ENCODE results near the gene IFNGR2. TPM values are rescaled to one million over a fixed set of nuclear protein-coding genes. Genes with fewer than 3 reads are reported as not detected.
A peak's percentile ranks its signal among the peaks of the same experiment; 100 is the strongest.
"Not testable (repeated sequence)": the region's sequence is repeated elsewhere in the genome, so short reads cannot be mapped to it uniquely, and the experiment has no call there.

IFNGR2 gene, protein sequence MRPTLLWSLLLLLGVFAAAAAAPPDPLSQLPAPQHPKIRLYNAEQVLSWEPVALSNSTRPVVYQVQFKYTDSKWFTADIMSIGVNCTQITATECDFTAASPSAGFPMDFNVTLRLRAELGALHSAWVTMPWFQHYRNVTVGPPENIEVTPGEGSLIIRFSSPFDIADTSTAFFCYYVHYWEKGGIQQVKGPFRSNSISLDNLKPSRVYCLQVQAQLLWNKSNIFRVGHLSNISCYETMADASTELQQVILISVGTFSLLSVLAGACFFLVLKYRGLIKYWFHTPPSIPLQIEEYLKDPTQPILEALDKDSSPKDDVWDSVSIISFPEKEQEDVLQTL
- total RNA-seq, result 10 to 100 TPM; 17.8 to 18.8 TPM

DNA sequence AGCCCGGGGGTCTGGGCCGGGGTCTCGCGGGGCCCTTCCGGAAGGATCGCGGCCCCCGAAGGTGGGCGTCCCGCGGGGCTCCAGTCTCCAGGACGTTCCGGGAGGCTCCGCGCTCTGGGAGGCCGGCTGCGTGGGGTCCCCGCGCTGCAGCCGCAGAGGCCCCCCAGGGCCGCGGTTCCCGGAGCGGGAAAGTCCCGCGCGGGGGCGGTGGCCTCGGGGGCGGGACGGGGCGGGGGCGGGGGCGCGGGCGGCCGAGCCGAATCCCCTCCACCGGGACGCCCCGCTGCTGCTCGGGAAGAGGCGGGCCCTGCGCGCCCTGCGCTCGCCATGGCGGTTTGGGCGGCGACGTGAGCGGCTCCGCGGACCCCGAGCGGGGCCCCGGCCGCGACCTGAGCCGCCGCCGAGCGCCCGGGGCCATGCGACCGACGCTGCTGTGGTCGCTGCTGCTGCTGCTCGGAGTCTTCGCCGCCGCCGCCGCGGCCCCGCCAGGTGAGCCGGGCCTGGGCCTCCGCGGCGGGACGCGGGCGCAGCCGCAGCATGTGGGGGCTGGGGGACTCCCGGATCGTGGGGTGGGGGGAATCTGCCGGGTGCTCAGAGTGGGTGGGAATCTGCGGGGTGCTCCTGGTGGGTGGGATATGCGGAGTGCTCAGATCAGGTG lies at the start of gene IFNGR2:
Gene IFNGR2 (plus strand): TSS at position 286 of the 658 bp plus-strand sequence. CDS start 131 bp downstream, at position 417.
- H3K4me3 Mint-ChIP-seq, result peak within 1 kb of the TSS; percentile 90
- peak; percentile 55 for ATAC-seq (ENCODE audit: low read depth)
- peak within 1 kb of the TSS; percentile 81 for H3K27ac Mint-ChIP-seq
- POLR2A ChIA-PET, result interaction anchor here (0.9 to 1.3 kb wide), 3 partner anchors 19 to 78 kb away, joined by 3 to 7 read pairs (median 6); partner anchors contain the start of gene IFNAR1
- peaks cover 10% of the 10 kb centered on the region for H3K27me3 Mint-ChIP-seq
- H3K4me1 Mint-ChIP-seq, result peaks cover 43% of the 10 kb centered on the region
- no peaks in the 10 kb centered on the region for H3K9me3 Mint-ChIP-seq
- DNase-seq, result peak; percentile 68
- peaks cover 8% of the 10 kb centered on the region for H3K36me3 Mint-ChIP-seq

DNA sequence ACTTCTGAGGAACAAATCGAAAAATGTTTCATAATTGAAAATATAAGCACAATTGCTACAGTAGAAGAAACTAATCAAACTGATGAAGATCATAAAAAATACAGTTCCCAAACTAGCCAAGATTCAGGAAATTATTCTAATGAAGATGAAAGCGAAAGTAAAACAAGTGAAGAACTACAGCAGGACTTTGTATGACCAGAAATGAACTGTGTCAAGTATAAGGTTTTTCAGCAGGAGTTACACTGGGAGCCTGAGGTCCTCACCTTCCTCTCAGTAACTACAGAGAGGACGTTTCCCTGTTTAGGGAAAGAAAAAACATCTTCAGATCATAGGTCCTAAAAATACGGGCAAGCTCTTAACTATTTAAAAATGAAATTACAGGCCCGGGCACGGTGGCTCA lies 47.9 kb upstream of the IFNGR2 start:
- H3K9me3 Mint-ChIP-seq, result no peaks in the 10 kb centered on the region
- ATAC-seq (ENCODE audit: low read depth), result no peak
- no peaks in the 10 kb centered on the region for H3K27me3 Mint-ChIP-seq
- H3K36me3 Mint-ChIP-seq, result peaks cover 23% of the 10 kb centered on the region
- peak overlapping the region; percentile 63 for H3K4me3 Mint-ChIP-seq
- DNase-seq, result no peak
- peak overlapping the region; percentile 70 for H3K27ac Mint-ChIP-seq
- peaks cover 6% of the 10 kb centered on the region for H3K4me1 Mint-ChIP-seq
- POLR2A ChIA-PET, result interaction anchor here (0.8 kb wide), 1 partner anchor 31 kb away, joined by 3 read pairs; the partner anchor contains the start of gene IFNAR1

DNA sequence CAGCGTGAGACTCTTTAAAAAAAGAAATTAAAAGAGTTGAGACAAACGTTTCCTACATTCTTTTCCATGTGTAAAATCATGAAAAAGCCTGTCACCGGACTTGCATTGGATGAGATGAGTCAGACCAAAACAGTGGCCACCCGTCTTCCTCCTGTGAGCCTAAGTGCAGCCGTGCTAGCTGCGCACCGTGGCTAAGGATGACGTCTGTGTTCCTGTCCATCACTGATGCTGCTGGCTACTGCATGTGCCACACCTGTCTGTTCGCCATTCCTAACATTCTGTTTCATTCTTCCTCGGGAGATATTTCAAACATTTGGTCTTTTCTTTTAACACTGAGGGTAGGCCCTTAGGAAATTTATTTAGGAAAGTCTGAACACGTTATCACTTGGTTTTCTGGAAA lies 47.2 kb upstream of the IFNGR2 start:
- H3K4me3 Mint-ChIP-seq, result no peak overlapping the region
- H3K4me1 Mint-ChIP-seq, result peaks cover 10% of the 10 kb centered on the region
- ATAC-seq (ENCODE audit: low read depth) (no peak), DNase-seq (no peak)
- H3K36me3 Mint-ChIP-seq, result peaks cover 23% of the 10 kb centered on the region
- H3K27ac Mint-ChIP-seq, result no peak overlapping the region
- H3K27me3 Mint-ChIP-seq, result no peaks in the 10 kb centered on the region
- no peaks in the 10 kb centered on the region for H3K9me3 Mint-ChIP-seq
- POLR2A ChIA-PET, result no interaction called here

DNA sequence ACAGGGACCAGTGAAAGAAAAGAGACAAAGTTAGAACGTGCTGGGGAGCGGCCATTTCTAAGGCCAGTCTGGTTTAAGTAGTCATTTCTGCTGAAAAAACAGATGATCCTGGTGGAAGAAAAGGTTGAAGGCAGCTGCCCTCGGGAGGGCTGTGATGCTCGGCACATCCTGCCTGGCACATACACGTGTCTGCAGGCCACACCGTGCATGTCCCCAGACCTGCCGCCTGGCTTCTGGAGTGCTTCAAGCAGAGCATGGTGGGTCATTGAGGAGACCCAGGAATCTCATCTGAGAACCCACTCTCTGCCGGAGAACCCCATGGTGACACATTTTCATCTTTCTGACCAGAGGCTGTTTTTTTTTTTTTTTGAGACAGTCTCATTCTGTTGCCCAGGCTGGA lies 46.0 kb upstream of the IFNGR2 start:
- Mint-ChIP-seq H3K4me3 (no peak overlapping the region), H3K27ac (no peak overlapping the region)
- POLR2A ChIA-PET, result no interaction called here

DNA sequence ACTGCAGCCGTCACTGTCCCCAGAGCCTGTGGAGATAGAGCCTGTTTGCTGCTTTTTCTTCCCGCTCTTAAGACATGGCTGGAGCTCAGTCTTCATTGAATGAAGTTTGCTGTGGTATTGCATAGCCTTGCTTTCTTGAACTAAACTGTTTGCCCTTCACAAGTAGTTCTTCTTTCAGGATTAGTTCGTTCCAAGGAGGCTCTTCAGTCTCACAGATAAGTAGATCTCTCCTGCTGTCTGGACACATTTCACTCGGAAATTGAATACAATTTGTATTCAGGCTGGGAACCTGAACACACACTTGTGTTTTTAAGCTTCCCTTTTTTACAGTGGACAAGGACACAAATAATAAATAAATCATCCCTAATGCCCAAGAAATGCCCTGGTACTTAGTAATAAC lies 43.8 kb upstream of the IFNGR2 start:
- Mint-ChIP-seq H3K4me1 (peaks cover 28% of the 10 kb centered on the region), H3K27ac (no peak overlapping the region), H3K27me3 (no peaks in the 10 kb centered on the region), H3K9me3 (peaks cover 2% of the 10 kb centered on the region), H3K36me3 (peaks cover 18% of the 10 kb centered on the region), H3K4me3 (no peak overlapping the region)
- POLR2A ChIA-PET, result no interaction called here
- ATAC-seq (ENCODE audit: low read depth) (no peak), DNase-seq (no peak)

More for the DNA sequence above, 46.0 kb upstream of the IFNGR2 start:
- no peak for DNase-seq
- Mint-ChIP-seq H3K36me3 (peaks cover 20% of the 10 kb centered on the region), H3K27me3 (no peaks in the 10 kb centered on the region), H3K9me3 (no peaks in the 10 kb centered on the region), H3K4me1 (peaks cover 19% of the 10 kb centered on the region)
- ATAC-seq (ENCODE audit: low read depth), result no peak

DNA sequence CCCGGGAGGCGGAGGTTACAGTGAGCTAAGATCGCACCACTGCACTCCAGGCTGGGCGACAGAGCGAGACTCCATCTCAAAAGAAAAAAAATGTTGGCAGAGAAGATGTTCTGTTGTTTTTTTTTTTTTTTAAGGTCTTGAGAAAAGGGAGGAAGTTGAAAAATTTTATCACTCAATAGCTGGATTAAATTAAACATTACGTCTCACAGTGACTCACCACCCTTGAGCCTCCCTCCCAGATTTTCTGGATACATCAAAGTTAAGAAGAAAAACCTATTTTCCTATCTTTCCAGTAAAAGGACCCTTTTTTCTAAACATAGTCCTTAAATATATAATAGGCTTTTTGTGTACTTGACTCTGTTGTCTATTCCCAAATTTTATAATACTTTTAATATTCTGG lies 42.9 kb upstream of the IFNGR2 start:
- DNase-seq, result no peak
- Mint-ChIP-seq H3K4me1 (peaks cover 25% of the 10 kb centered on the region), H3K27ac (no peak overlapping the region), H3K9me3 (peaks cover 2% of the 10 kb centered on the region), H3K36me3 (peaks cover 15% of the 10 kb centered on the region), H3K27me3 (no peaks in the 10 kb centered on the region), H3K4me3 (no peak overlapping the region)
- POLR2A ChIA-PET, result interaction anchor here (2.0 to 2.1 kb wide), 2 partner anchors 85 to 174 kb away, joined by 6 to 12 read pairs; no protein-coding TSS in a partner anchor
- ATAC-seq (ENCODE audit: low read depth), result no peak

DNA sequence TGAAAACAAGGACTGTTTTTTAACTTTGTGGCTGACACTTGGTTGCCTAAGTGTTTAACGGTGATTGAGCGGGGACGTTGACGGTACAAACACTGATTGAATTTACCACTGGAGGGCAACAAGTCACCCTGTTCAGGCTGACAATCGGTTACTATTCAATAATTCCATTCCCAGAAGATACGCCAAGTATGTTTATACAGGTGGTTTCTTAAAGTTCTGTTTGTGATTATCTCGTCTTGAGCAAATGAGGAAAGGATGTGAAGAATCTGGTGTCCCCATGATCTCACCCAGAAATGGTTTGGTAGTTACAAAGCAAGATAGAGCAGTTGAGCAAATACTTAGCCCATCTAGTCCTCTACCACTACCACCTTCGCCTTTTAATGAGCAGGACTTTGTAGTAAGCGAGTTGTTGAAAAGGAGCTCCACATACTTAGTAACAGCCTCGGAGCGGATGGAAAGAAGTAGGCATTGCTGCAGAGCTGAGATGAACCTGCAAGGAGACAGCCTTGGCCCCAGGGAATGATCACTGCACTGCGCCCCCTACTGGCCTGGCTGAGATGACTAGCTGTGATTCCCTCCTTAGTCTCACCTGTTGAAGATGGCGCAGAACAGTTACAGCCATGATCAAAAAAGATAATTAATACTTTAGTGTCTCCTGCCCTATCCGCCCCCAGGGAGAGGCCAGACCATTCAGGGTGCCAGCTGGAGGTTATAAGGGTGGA lies 42.2 kb upstream of the IFNGR2 start:
- no peaks in the 10 kb centered on the region for H3K27me3 Mint-ChIP-seq
- peaks cover 22% of the 10 kb centered on the region for H3K4me1 Mint-ChIP-seq
- peaks cover 4% of the 10 kb centered on the region for H3K9me3 Mint-ChIP-seq
- POLR2A ChIA-PET, result interaction anchor here (0.6 to 2.2 kb wide), 27 partner anchors 12 to 227 kb away, joined by 3 to 50 read pairs (median 6); partner anchors contain the start of genes DONSON, IFNAR1, IFNGR2 and IL10RB
- peak overlapping the region; percentile 86 for H3K4me3 Mint-ChIP-seq
- DNase-seq (peak; percentile 90), ATAC-seq (ENCODE audit: low read depth) (peak; percentile 77)
- H3K36me3 Mint-ChIP-seq, result peaks cover 12% of the 10 kb centered on the region
- H3K27ac Mint-ChIP-seq, result peak overlapping the region; percentile 55

DNA sequence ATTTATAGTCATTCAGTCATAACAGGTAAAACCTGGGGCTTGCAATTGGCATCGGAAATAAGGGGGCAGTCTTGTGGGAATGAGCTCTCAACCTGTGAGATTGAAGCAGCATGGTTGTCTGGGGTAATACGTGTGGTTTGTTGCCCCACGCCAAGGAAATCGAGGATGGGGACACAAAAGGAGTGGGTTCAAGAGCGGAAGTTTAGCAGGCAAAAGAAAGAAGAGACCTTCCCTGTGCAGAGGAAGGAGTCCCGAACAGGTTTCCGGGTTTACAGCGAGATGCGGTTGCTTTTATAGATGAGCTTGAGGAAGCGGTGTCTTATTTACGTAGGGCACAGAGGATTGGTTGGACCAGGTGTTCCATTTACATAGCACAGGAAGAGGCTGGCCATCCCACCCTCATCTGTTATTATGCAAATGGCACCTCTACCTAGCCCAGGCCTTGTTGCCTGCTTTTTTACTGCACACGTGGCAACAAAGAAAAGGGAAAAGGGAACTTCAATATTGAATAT lies 41.1 kb upstream of the IFNGR2 start:
- POLR2A ChIA-PET, result interaction anchor here (0.6 to 2.2 kb wide), 27 partner anchors 9 to 567 kb away, joined by 3 to 50 read pairs (median 6); partner anchors contain the start of genes DONSON, IFNAR1, IFNGR2 and IL10RB
- H3K27ac Mint-ChIP-seq, result peak overlapping the region; percentile 86

DNA sequence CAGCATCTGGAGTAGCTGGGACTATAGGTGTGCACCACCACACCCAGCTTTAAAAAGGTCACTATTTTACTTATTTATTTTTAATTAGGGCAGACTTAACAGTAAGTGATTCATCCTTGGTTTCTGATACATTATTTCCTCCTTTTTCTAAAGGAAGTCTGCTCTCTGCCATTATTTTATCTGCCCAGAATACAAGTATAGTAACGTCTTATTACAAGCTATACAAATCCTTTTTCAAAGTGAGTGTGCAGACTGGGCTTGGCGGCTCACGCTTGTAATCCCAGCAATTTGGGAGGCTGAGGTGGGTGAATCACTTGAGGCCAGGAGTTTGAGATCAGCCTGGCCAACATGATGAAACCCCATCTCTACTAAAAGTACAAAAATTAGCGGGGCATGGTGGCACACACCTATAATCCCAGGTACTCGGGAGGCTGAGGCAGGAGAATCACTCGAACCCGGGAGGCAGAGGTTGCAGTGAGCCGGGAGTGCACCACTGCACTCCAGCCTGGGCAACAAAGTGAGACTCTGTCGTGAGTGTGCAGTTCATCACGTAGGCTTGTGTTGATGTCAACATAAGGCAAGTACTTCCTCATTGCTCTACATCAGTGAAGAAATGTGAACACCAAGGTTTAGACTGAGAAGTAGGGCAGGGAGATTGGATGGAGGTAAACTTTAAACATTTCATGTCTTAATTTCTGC lies 39.2 kb upstream of the IFNGR2 start:
- H3K36me3 Mint-ChIP-seq, result peaks cover 26% of the 10 kb centered on the region
- DNase-seq; ATAC-seq (ENCODE audit: low read depth); H3K27ac Mint-ChIP-seq; H3K27me3 Mint-ChIP-seq; H3K4me3 Mint-ChIP-seq: not testable (repeated sequence)
- POLR2A ChIA-PET, result interaction anchor here (0.6 kb wide), 1 partner anchor 281 kb away, joined by 5 read pairs; no protein-coding TSS in a partner anchor
- peaks cover 24% of the 10 kb centered on the region for H3K4me1 Mint-ChIP-seq
- H3K9me3 Mint-ChIP-seq, result peaks cover 21% of the 10 kb centered on the region

More for the DNA sequence above, 41.1 kb upstream of the IFNGR2 start:
- peak; percentile 61 for DNase-seq
- Mint-ChIP-seq H3K9me3 (peaks cover 11% of the 10 kb centered on the region), H3K4me3 (peak overlapping the region; percentile 86), H3K27me3 (no peaks in the 10 kb centered on the region), H3K36me3 (peaks cover 13% of the 10 kb centered on the region), H3K4me1 (peaks cover 22% of the 10 kb centered on the region)
- ATAC-seq (ENCODE audit: low read depth), result peak; percentile 84

DNA sequence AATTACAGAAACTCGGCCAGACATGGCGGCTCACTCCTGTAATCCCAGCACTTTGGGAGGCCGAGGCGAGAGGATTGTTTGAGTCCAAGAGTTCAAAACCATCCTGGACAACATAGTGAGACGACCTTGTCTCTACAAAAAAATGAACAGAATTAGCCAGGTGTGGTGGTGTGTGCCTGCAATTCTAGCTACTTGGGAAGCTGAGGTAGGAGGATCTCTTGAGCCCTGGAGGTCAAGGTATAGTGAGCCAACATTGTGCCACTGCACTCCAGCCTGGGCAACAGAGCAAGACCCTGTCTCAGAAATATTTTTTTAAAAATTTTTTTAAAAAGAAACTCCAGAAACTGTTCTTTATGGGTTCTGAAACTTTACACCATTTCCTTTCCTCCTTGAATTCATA lies 38.4 kb upstream of the IFNGR2 start:
- Mint-ChIP-seq H3K36me3 (peaks cover 26% of the 10 kb centered on the region), H3K4me1 (peaks cover 24% of the 10 kb centered on the region), H3K4me3 (no peak overlapping the region), H3K27ac (no peak overlapping the region), H3K9me3 (peaks cover 24% of the 10 kb centered on the region), H3K27me3 (no peaks in the 10 kb centered on the region)
- no peak for ATAC-seq (ENCODE audit: low read depth)
- POLR2A ChIA-PET, result interaction anchor here (0.6 to 1.0 kb wide), 2 partner anchors 40 to 280 kb away, joined by 3 to 5 read pairs; partner anchors contain the start of gene IFNAR1
- DNase-seq, result no peak

DNA sequence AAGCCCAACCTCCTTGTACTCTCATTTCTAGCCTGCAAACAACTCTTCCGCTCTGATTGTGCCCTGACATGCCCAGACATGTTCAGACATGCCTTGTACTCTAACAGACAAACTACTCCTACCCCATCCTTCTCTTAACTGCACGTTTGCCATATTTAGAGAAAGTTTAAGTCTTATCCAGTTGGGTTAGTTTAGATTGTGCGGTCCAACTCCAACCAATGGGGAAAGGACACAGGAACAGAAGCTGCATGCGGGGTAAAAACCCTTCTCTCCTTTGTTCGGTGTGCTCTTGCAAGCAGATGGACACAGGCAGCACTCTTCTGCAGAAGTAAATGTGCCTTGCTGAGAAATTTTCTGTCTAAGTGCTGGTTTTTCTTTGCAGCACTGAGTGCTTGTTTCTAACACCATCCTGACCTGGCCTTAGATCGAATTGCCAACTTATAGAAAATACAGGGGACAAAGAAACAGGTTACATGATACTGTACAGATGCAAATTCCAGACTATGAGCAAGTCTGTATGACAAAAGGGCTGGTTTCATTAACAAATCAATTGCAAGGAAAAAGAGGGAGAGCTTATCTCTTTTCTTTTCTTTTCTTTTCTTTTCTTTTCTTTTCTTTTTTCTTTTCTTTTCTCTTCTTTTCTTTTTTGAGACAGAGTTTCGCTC lies 35.8 kb upstream of the IFNGR2 start:
- peaks cover 28% of the 10 kb centered on the region for H3K36me3 Mint-ChIP-seq
- POLR2A ChIA-PET, result no interaction called here
- DNase-seq (no peak), ATAC-seq (ENCODE audit: low read depth) (no peak)
- peaks cover 10% of the 10 kb centered on the region for H3K27me3 Mint-ChIP-seq
- no peak overlapping the region for H3K27ac Mint-ChIP-seq
- H3K4me1 Mint-ChIP-seq, result peaks cover 9% of the 10 kb centered on the region
- no peak overlapping the region for H3K4me3 Mint-ChIP-seq
- H3K9me3 Mint-ChIP-seq, result peaks cover 24% of the 10 kb centered on the region

DNA sequence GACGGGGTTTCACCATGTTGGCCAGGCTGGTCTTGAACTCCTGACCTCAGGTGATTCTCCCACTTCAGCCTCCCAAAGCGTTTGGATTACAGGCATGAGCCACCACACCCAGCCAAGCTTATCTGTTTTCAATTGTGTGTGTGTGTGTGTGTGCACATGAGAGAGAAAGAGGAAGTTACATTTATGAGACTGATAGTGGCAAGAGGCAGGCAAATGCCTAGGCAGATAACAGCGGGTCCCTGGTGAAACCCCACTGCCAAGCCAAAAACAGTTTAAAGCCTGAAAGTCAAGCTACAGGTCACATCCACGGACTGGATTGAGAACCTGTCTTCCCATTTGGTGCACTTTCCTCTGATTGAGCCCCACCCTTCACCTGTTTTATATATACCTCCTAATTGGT lies 35.1 kb upstream of the IFNGR2 start:
- DNase-seq, result no peak
- no peak overlapping the region for H3K4me3 Mint-ChIP-seq
- peaks cover 10% of the 10 kb centered on the region for H3K27me3 Mint-ChIP-seq
- H3K9me3 Mint-ChIP-seq, result peaks cover 21% of the 10 kb centered on the region
- POLR2A ChIA-PET, result no interaction called here
- H3K4me1 Mint-ChIP-seq, result peaks cover 5% of the 10 kb centered on the region
- H3K27ac Mint-ChIP-seq, result no peak overlapping the region
- ATAC-seq (ENCODE audit: low read depth), result no peak
- H3K36me3 Mint-ChIP-seq, result peaks cover 25% of the 10 kb centered on the region

Measured in activated naive CD8-positive, alpha-beta T cell treated with anti-CD3 and anti-CD28 coated beads, Interleukin-2, amount 10 ng/mL, durations not matched to agents 7 days and 5 days (primary cell).